ENCODE results near the gene TRIO. TPM values are rescaled to one million over a fixed set of nuclear protein-coding genes. Genes with fewer than 3 reads are reported as not detected.

TRIO gene
- total RNA-seq, 1 donor from 2014 or later, result 223 TPM

- H3K27me3 Mint-ChIP-seq, result no peaks in the 10 kb centered on the region
These were observed 117.5 kb downstream of the TRIO start for GRCh38 chr5:14260637-14261036.

GRCh38 chr5:14261235-14261634, 118.1 kb downstream of the TRIO start:
- H3K36me3 Mint-ChIP-seq (ENCODE audit: low read depth), result peaks cover under 1% of the 10 kb centered on the region
- DNase-seq, result no peak
- intact Hi-C loops (cut with micrococcal nuclease), result loop anchor here (10.0 kb wide), 1 partner anchor 404 kb away; the partner anchor contains the start of gene OTULIN
- no peak overlapping the region for H3K4me3 Mint-ChIP-seq
- H3K9me3 Mint-ChIP-seq, result peaks cover under 1% of the 10 kb centered on the region
- ChIA-PET CTCF (interaction anchor here (5.0 kb wide), 1 partner anchor 9 kb away, joined by 21 read pairs; no protein-coding TSS in a partner anchor), POLR2A (interaction anchor here (0.6 to 2.2 kb wide), 3 partner anchors 11 to 273 kb away, joined by 3 to 5 read pairs (median 3); no protein-coding TSS in a partner anchor)
- TF ChIP-seq CTCF (IDR thresholded peaks at IDR 0.05), result no peak
- no peak for ATAC-seq (ENCODE audit: low read depth)
- H3K27ac Mint-ChIP-seq, result peak overlapping the region; percentile 50
- no peaks in the 10 kb centered on the region for H3K27me3 Mint-ChIP-seq
- H3K4me1 Mint-ChIP-seq, result peaks cover 85% of the 10 kb centered on the region

More at GRCh38 chr5:14260637-14261036, 117.5 kb downstream of the TRIO start:
- Mint-ChIP-seq H3K27ac (no peak overlapping the region), H3K4me3 (no peak overlapping the region), H3K4me1 (peaks cover 89% of the 10 kb centered on the region), H3K9me3 (peaks cover 4% of the 10 kb centered on the region), H3K36me3 (ENCODE audit: low read depth) (peaks cover 5% of the 10 kb centered on the region)
- intact Hi-C loops (cut with micrococcal nuclease), result loop anchor here (10.0 kb wide), 1 partner anchor 404 kb away; the partner anchor contains the start of gene OTULIN
- POLR2A ChIA-PET, result interaction anchor here (1.5 to 2.2 kb wide), 2 partner anchors 10 to 13 kb away, joined by 3 to 5 read pairs; no protein-coding TSS in a partner anchor
- TF ChIP-seq CTCF (IDR thresholded peaks at IDR 0.05), result no peak
- DNase-seq (no peak), ATAC-seq (ENCODE audit: low read depth) (no peak)
- CTCF ChIA-PET, result interaction anchor here (1.0 to 5.0 kb wide), 2 partner anchors 9 to 119 kb away, joined by 3 to 21 read pairs; no protein-coding TSS in a partner anchor

- intact Hi-C loops (cut with micrococcal nuclease), result loop anchor here (10.0 kb wide), 1 partner anchor 403 kb away; the partner anchor contains the start of gene OTULIN
- TF ChIP-seq CTCF (IDR thresholded peaks at IDR 0.05), result no peak
- DNase-seq (no peak), ATAC-seq (ENCODE audit: low read depth) (no peak)
- Mint-ChIP-seq H3K27ac (no peak overlapping the region), H3K36me3 (ENCODE audit: low read depth) (no peaks in the 10 kb centered on the region), H3K27me3 (no peaks in the 10 kb centered on the region), H3K4me1 (peaks cover 79% of the 10 kb centered on the region), H3K9me3 (no peaks in the 10 kb centered on the region), H3K4me3 (no peak overlapping the region)
- CTCF ChIA-PET, result interaction anchor here (5.0 kb wide), 1 partner anchor 8 kb away, joined by 21 read pairs; no protein-coding TSS in a partner anchor
- POLR2A ChIA-PET, result interaction anchor here (0.6 to 2.2 kb wide), 3 partner anchors 12 to 274 kb away, joined by 3 to 5 read pairs (median 3); no protein-coding TSS in a partner anchor
These were observed 118.9 kb downstream of the TRIO start for GRCh38 chr5:14261856-14262611.

GRCh38 chr5:14263113-14263512, 120.0 kb downstream of the TRIO start:
- no peaks in the 10 kb centered on the region for H3K27me3 Mint-ChIP-seq
- no peak overlapping the region for H3K4me3 Mint-ChIP-seq
- no peak for TF ChIP-seq CTCF (IDR thresholded peaks at IDR 0.05)
- intact Hi-C loops (cut with micrococcal nuclease), result loop anchor here (10.0 kb wide), 1 partner anchor 402 kb away; the partner anchor contains the start of gene OTULIN
- POLR2A ChIA-PET, result interaction anchor here (1.1 kb wide), 1 partner anchor 15 kb away, joined by 3 read pairs; no protein-coding TSS in a partner anchor
- H3K36me3 Mint-ChIP-seq (ENCODE audit: low read depth), result no peaks in the 10 kb centered on the region
- DNase-seq (no peak), ATAC-seq (ENCODE audit: low read depth) (no peak)
- H3K4me1 Mint-ChIP-seq, result peaks cover 78% of the 10 kb centered on the region
- H3K27ac Mint-ChIP-seq, result peak overlapping the region; percentile 42
- CTCF ChIA-PET, result no interaction called here
- H3K9me3 Mint-ChIP-seq, result no peaks in the 10 kb centered on the region

GRCh38 chr5:14263699-14264098, 120.6 kb downstream of the TRIO start:
- no peaks in the 10 kb centered on the region for H3K27me3 Mint-ChIP-seq
- no peak for DNase-seq
- peaks cover 78% of the 10 kb centered on the region for H3K4me1 Mint-ChIP-seq
- POLR2A ChIA-PET, result interaction anchor here (1.1 kb wide), 1 partner anchor 16 kb away, joined by 3 read pairs; no protein-coding TSS in a partner anchor
- peak overlapping the region; percentile 42 for H3K27ac Mint-ChIP-seq
- no peak for TF ChIP-seq CTCF (IDR thresholded peaks at IDR 0.05)
- ATAC-seq (ENCODE audit: low read depth), result no peak
- intact Hi-C loops (cut with micrococcal nuclease), result loop anchor here (1.0 to 10.0 kb wide), 5 partner anchors 13 to 401 kb away; partner anchors contain the start of gene OTULIN
- CTCF ChIA-PET, result no interaction called here
- no peaks in the 10 kb centered on the region for H3K36me3 Mint-ChIP-seq (ENCODE audit: low read depth)
- H3K9me3 Mint-ChIP-seq, result no peaks in the 10 kb centered on the region
- H3K4me3 Mint-ChIP-seq, result peak overlapping the region; percentile 7
